ENCODE data around the gene UBE2B. TPM values are rescaled to one million over a fixed set of nuclear protein-coding genes. Genes with fewer than 3 reads are reported as not detected.

UBE2B gene
- total and polyA plus RNA-seq, 10 of the 15 experiments (the other 5 are each of a cell fraction or from before 2014, with no cell fraction given), result 10.8 to 179 (median 61.3) TPM

- H4K20me1 ChIP-seq (ENCODE audit: control insufficient read depth, insufficient read depth), result no peaks in the 10 kb centered on the region
- H3K9ac ChIP-seq (ENCODE audit: control insufficient read depth, insufficient read depth, low read length), result no peak overlapping the region
- no peak overlapping the region for H3K27ac ChIP-seq (ENCODE audit: control insufficient read depth, insufficient read depth)
- no peak for DNase-seq (ENCODE audit: low read depth, low spot score)
- no peak for FAIRE-seq
- intact Hi-C loops (cut with micrococcal nuclease; ENCODE audit: unreplicated experiment), result no loop called here
- peaks cover 4% of the 10 kb centered on the region; the same call in 1 of the 2 replicates for H3K4me1 ChIP-seq (ENCODE audit: control insufficient read depth, insufficient read depth, low read length)
- H3K4me3 ChIP-seq, result no peak overlapping the region
- ChIA-PET SMC1A (ENCODE audit: uncharacterized antibody, unreplicated experiment) (interaction anchor here (0.7 to 1.9 kb wide), 10 partner anchors 9 to 147 kb away, joined by 3 to 6 read pairs (median 4); no protein-coding TSS in a partner anchor), POLR2A (interaction anchor here (0.6 kb wide), 3 partner anchors 146 to 616 kb away, joined by 3 to 6 read pairs (median 5); no protein-coding TSS in a partner anchor), RAD21 (ENCODE audit: unreplicated experiment) (interaction anchor here (1.1 to 2.0 kb wide), 3 partner anchors 9 to 96 kb away, joined by 3 to 6 read pairs (median 3); partner anchors contain the start of gene CDKN2AIPNL), CTCF (interaction anchor here (0.7 to 1.7 kb wide), 5 partner anchors 8 to 520 kb away, joined by 3 to 5 read pairs (median 3); no protein-coding TSS in a partner anchor)
- BruUV-seq (replicated peaks), result no TSS peak
- no peaks in the 10 kb centered on the region for H3K9me3 ChIP-seq (replicated peaks; ENCODE audit: control insufficient read depth, insufficient read depth, low read length)
- TF ChIP-seq SUPT20H (IDR thresholded peaks at IDR 0.05; ENCODE audit: borderline replicate concordance, control insufficient read depth, low read depth, low read length) (no peak), FOXM1 (IDR thresholded peaks at IDR 0.05; ENCODE audit: low read depth, low read length) (no peak), ZZZ3 (IDR thresholded peaks at IDR 0.05; ENCODE audit: control insufficient read depth, insufficient read length, low read depth) (no peak), PBX3 (IDR thresholded peaks at IDR 0.05; ENCODE audit: insufficient replicate concordance, low read depth, low read length) (no peak), RAD21 (IDR thresholded peaks at IDR 0.05; ENCODE audit: insufficient read depth, low read depth, low read length) (no peak)
- no peak overlapping the region for H3K4me2 ChIP-seq (ENCODE audit: control insufficient read depth, insufficient read depth)
- H3K27me3 ChIP-seq (replicated peaks in 1 of 2; ENCODE audit: control insufficient read depth in 2 of 2, insufficient read depth in 2 of 2, low read length in 1 of 2), result no peaks in the 10 kb centered on the region
- H3K36me3 ChIP-seq (ENCODE audit: control insufficient read depth in 2 of 2, insufficient read depth in 2 of 2, low read length in 1 of 2), result no peaks in the 10 kb centered on the region
- ATAC-seq, result no peak
- 71% methylated on average over 9 of the region's 9 CpGs for WGBS (ENCODE audit: insufficient coverage, insufficient replicate concordance, low lambda C conversion rate, missing lambda C conversion rate)
- no peak overlapping the region for H2AFZ ChIP-seq (ENCODE audit: control insufficient read depth, low read depth, low read length)
- no peaks in the 10 kb centered on the region for H3K79me2 ChIP-seq (ENCODE audit: control insufficient read depth, insufficient read depth, low read length)
- in situ Hi-C loops (cut with MboI), result no loop called here
These were observed 56.2 kb downstream of the UBE2B start for GRCh38 chr5:134427540-134428041.

All from GM12878 (cell line).